K562 (cell line): ENCODE measurements around the gene MTPN. TPM values are rescaled to one million over a fixed set of nuclear protein-coding genes. Genes with fewer than 3 reads are reported as not detected.

Experiments used
- ATAC-seq: fragments of 200-7000 bp; cut with Tn5 transposase; 3 replicates; pipeline ENCODE4 v1.9.1; 2020; ENCODE audit warnings: moderate library complexity
- BruUV-seq: library from RNA; stranded (reverse); fragments of 400-500 nt; replicated peaks from 2 replicates; lab custom pipeline; 2021; lab: Mats Ljungman, UMichigan
- CTCF ChIA-PET: fragments of 300-600 bp; formaldehyde crosslinking; extraction: SDS; loops from one replicate; lab custom pipeline; 2021; ENCODE audit warnings: low intra/inter-chr PET ratio; lab: Yijun Ruan, JAX
- POLR2A ChIA-PET: fragments of 300-600, 350-650 bp; sonication (Branson Sonifier 250); formaldehyde crosslinking; extraction: SDS; loops from one replicate; lab custom pipeline; 2021; ENCODE audit warnings: antibody characterized with exemption, inconsistent platforms; lab: Yijun Ruan, JAX
- DNase-seq, 4 experiments: peaks; one replicate each; pipeline versions ENCODE4 v3.0.0 to v3.0.0-alpha.2; 2011 to 2018; ENCODE audit warnings: low spot score in 3 of 4, mixed read lengths in 3 of 4; ENCODE audit errors: extremely low read depth in 1 of 4
- FAIRE-seq: peaks from 2 replicates; lab custom pipeline; 2011; peaks lifted over from hg19 to GRCh38; lab: Jason Lieb, UNC
- H2AFZ ChIP-seq: 2 replicates; pipeline ENCODE4 v1.6.0; 2011; ENCODE audit warnings: low read depth, low read length, control low read depth, inconsistent platforms
- H3K27ac ChIP-seq: fragments of 200-600 bp; 3 replicates; pipeline ENCODE4 v1.8.0; 2011; ENCODE audit warnings: low read depth, mild to moderate bottlenecking, control low read depth, inconsistent platforms, low read length, moderate library complexity, mixed read lengths; ENCODE audit errors: extremely low read depth
- H3K27me3 ChIP-seq, 2 experiments: fragments of 300-600 bp in 1 of 2; 2 replicates in 1 of 2; 3 replicates in 1 of 2; pipeline versions ENCODE4 v1.6.0 to v1.8.0; 2011; ENCODE audit warnings: inconsistent platforms in 2 of 2, low read length in 2 of 2, mild to moderate bottlenecking in 1 of 2, mixed read lengths in 1 of 2, moderate library complexity in 1 of 2; ENCODE audit not compliant: control insufficient read depth in 2 of 2, insufficient read depth in 2 of 2
- H3K36me3 ChIP-seq: fragments of 300-600 bp; 3 replicates; pipeline ENCODE4 v1.8.0; 2011; ENCODE audit warnings: mild to moderate bottlenecking, low read length, inconsistent platforms; ENCODE audit not compliant: control insufficient read depth, insufficient read depth
- H3K4me1 ChIP-seq, 2 experiments: fragments of 200-600 bp in 1 of 2; replicated peaks in 1 of 2; 2 replicates in 1 of 2; 3 replicates in 1 of 2; pipeline versions ENCODE4 v1.5.1 to v1.8.0; 2011; ENCODE audit warnings: inconsistent platforms in 2 of 2, low read length in 2 of 2, mild to moderate bottlenecking in 1 of 2, mixed read lengths in 1 of 2, moderate library complexity in 1 of 2; ENCODE audit not compliant: control insufficient read depth in 2 of 2, insufficient read depth in 2 of 2
- H3K4me2 ChIP-seq: 2 replicates; pipeline ENCODE4 v1.6.1; 2011; ENCODE audit warnings: low read length, control low read depth, inconsistent platforms, mixed read lengths; ENCODE audit not compliant: insufficient read depth
- H3K4me3 ChIP-seq: fragments of 200-600 bp; sonication (generic), shearing (Covaris generic); 2 replicates; pipeline ENCODE4 v1.5.1; 2016; ENCODE audit warnings: control low read depth, inconsistent platforms
- H3K79me2 ChIP-seq: fragments of 200-600 bp; 3 replicates; pipeline ENCODE4 v1.8.0; 2011; ENCODE audit warnings: low read length, inconsistent platforms; ENCODE audit not compliant: control insufficient read depth, insufficient read depth
- H3K9ac ChIP-seq, 2 experiments: 2 replicates each; pipeline versions ENCODE4 v1.6.0 to v1.6.1; 2011; ENCODE audit warnings: low read depth in 2 of 2, low read length in 2 of 2, control low read depth in 1 of 2, inconsistent platforms in 1 of 2, mild to moderate bottlenecking in 1 of 2, mixed read lengths in 1 of 2; ENCODE audit not compliant: insufficient read depth in 1 of 2
- H3K9me1 ChIP-seq: one replicate; pipeline ENCODE4 v1.6.0; 2011; ENCODE audit warnings: inconsistent platforms, mild to moderate bottlenecking, low read length, moderate library complexity; ENCODE audit not compliant: control insufficient read depth, insufficient read depth
- H3K9me3 ChIP-seq: replicated peaks from 2 replicates; pipeline ENCODE4 v1.5.1; 2011; ENCODE audit warnings: low read depth, low read length, inconsistent platforms; ENCODE audit not compliant: control insufficient read depth, insufficient read depth
- H4K20me1 ChIP-seq: replicated peaks from 2 replicates; pipeline ENCODE4 v1.6.1; 2011; ENCODE audit warnings: low read length, inconsistent platforms, mixed read lengths; ENCODE audit not compliant: control insufficient read depth, insufficient read depth
- FOXJ2 ChIP-seq: fragments of 200-800 bp; sonication (Bioruptor generic); IDR thresholded peaks from 2 replicates; pipeline ENCODE4 v1.6.1; 2016; ENCODE audit warnings: missing genetic modification characterization, missing compliant biosample characterization
- HINFP ChIP-seq: fragments of 450-650 bp; conservative IDR thresholded peaks from 2 replicates; pipeline ENCODE4 v1.6.1; 2016; ENCODE audit warnings: missing genetic modification characterization, low read depth, mild to moderate bottlenecking, control low read depth, missing compliant biosample characterization
- PML ChIP-seq: IDR thresholded peaks from 2 replicates; pipeline ENCODE4 v1.6.1; 2012; ENCODE audit warnings: low read length, inconsistent platforms
- SMAD3 ChIP-seq: fragments of 450-650 bp; formaldehyde crosslinking; conservative IDR thresholded peaks from 2 replicates; pipeline ENCODE4 v1.4.0; 2020; ENCODE audit warnings: mild to moderate bottlenecking
- TRIM28 ChIP-seq: fragments of 450-650 bp; IDR thresholded peaks from 2 replicates; pipeline ENCODE4 v1.6.1; 2017
- ZNF41 ChIP-seq: fragments of 250-450 bp; sonication (Bioruptor Pico); conservative IDR thresholded peaks from 2 replicates; pipeline ENCODE4 v1.4.0; 2020; ENCODE audit warnings: mild to moderate bottlenecking
- ZNF444 ChIP-seq: fragments of 250-450 bp; sonication (Bioruptor Pico); IDR thresholded peaks from 2 replicates; pipeline ENCODE4 v1.4.0; 2020; ENCODE audit warnings: mild to moderate bottlenecking, moderate library complexity
- ZNF589 ChIP-seq: fragments of 200-800 bp; sonication (Bioruptor generic); IDR thresholded peaks from 2 replicates; pipeline ENCODE4 v1.6.1; 2016; ENCODE audit warnings: low read depth, missing genetic modification characterization, missing compliant biosample characterization
- in situ Hi-C: fragments of 300-500 bp; cut with MboI; formaldehyde crosslinking; loops from 4 replicates; pipeline ENCODE4 v1.15.0; 2018; ENCODE audit warnings: inconsistent platforms, mixed read lengths
- intact Hi-C: fragments of 100-400 bp; cut with micrococcal nuclease; formaldehyde crosslinking; loops from 2 replicates; pipeline ENCODE4 v1.14.2; 2022
- polyA plus RNA-seq, 8 experiments: library from polyadenylated mRNA; depleted of rRNA in 4 of 8; stranded (reverse) in 5 of 8; unstranded in 3 of 8; fragments of >200 nt; fragmentation: Nextera tagmentation in 2 of 8; fragmentation: Illumina TruSeq in 1 of 8; extraction: Ambion mirVana in 2 of 8; extraction: Trizol in 1 of 8; gene quantifications; 2 replicates each; pipeline versions ENCODE4 v1.2.1 to v1.2.3, GENCODE V29; 2011 to 2014; ENCODE audit warnings: inconsistent platforms in 1 of 8, missing spikeins in 1 of 8
- total RNA-seq, 7 experiments: library from RNA; depleted of rRNA in 6 of 7; stranded (reverse); fragments of >200 nt in 6 of 7; fragmentation: Illumina TruSeq in 2 of 7; extraction: Trizol in 2 of 7; gene quantifications; 2 replicates each; pipeline versions ENCODE4 v1.2.1 to v1.2.3, GENCODE V29; 2011 to 2021; ENCODE audit warnings: low replicate concordance in 1 of 7
- TF ChIP-seq, protein P1 (sequence below): fragments of 250-450 bp; sonication (Bioruptor Pico); IDR thresholded peaks from 2 replicates; pipeline ENCODE4 v1.6.1; 2021; ENCODE audit warnings: mild to moderate bottlenecking
- TF ChIP-seq, protein P2 (sequence below): fragments of 250-450 bp; sonication (Bioruptor Pico); IDR thresholded peaks from 2 replicates; pipeline ENCODE4 v1.9.0; 2021; ENCODE audit warnings: mild to moderate bottlenecking, inconsistent platforms
- TF ChIP-seq, protein P3 (sequence below), 2 experiments: fragments of 450-650 bp; IDR thresholded peaks; 2 replicates each; pipeline ENCODE4 v1.6.1; 2018; ENCODE audit warnings: mild to moderate bottlenecking in 2 of 2, low read depth in 1 of 2; ENCODE audit not compliant: partially characterized antibody in 2 of 2

The MTPN gene
- total and polyA plus RNA-seq, 9 of the 15 experiments (the other 6 are each of a cell fraction or from before 2014, with no cell fraction given) = 68.5 to 261 (median 156) TPM

GRCh38 chr7:135938086-135938485, 39.1 kb downstream of the MTPN start:
- Histone ChIP-seq H3K9me1 (no peaks in the 10 kb centered on the region), H3K79me2 (peaks cover 93% of the 10 kb centered on the region), H3K36me3 (peaks cover 35% of the 10 kb centered on the region), H3K27me3 (no peaks in the 10 kb centered on the region), H3K4me2 (peak overlapping the region; percentile 67; the same call in 1 of the 2 replicates), H3K9ac (peak overlapping the region in 1 of 2 experiments; percentile 51; a peak in 2 of 4 replicates), H3K4me3 (no peak overlapping the region), H3K4me1 (peaks cover 45 to 91% of the 10 kb centered on the region in 2 experiments), H3K27ac (peak overlapping the region; percentile 79), H3K9me3 (no peaks in the 10 kb centered on the region), H2AFZ (no peak overlapping the region), H4K20me1 (no peaks in the 10 kb centered on the region)
- ChIA-PET CTCF (no interaction called here), POLR2A (interaction anchor here (0.8 to 5.9 kb wide), 5 partner anchors 6 to 683 kb away, joined by 3 to 45 read pairs (median 3); no protein-coding TSS in a partner anchor)
- FAIRE-seq (no peak), ATAC-seq (no peak), DNase-seq (peak in 2 of 4 experiments; percentile 32 to 38)
- no TSS peak for BruUV-seq
- intact Hi-C loops = no loop called here
- in situ Hi-C loops = no loop called here
- TF ChIP-seq TRIM28 (0 out of 2 replicates have a peak, but pooled peaks have one; percentile 12), PML (peak; percentile 18; the same call in 1 of the 2 replicates), ZNF589 (CRISPR knock-in tag) (no peak), ZNF444 (CRISPR knock-in tag) (no peak), FOXJ2 (tag) (no peak), ZNF41 (CRISPR knock-in tag) (no peak), HINFP (tag) (no peak), SMAD3 (CRISPR knock-in tag) (no peak)
- TF ChIP-seq, protein P1, sequence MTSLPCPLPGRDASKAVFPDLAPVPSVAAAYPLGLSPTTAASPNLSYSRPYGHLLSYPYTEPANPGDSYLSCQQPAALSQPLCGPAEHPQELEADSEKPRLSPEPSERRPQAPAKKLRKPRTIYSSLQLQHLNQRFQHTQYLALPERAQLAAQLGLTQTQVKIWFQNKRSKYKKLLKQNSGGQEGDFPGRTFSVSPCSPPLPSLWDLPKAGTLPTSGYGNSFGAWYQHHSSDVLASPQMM (CRISPR knock-in tag) = no peak
- TF ChIP-seq, protein P2, sequence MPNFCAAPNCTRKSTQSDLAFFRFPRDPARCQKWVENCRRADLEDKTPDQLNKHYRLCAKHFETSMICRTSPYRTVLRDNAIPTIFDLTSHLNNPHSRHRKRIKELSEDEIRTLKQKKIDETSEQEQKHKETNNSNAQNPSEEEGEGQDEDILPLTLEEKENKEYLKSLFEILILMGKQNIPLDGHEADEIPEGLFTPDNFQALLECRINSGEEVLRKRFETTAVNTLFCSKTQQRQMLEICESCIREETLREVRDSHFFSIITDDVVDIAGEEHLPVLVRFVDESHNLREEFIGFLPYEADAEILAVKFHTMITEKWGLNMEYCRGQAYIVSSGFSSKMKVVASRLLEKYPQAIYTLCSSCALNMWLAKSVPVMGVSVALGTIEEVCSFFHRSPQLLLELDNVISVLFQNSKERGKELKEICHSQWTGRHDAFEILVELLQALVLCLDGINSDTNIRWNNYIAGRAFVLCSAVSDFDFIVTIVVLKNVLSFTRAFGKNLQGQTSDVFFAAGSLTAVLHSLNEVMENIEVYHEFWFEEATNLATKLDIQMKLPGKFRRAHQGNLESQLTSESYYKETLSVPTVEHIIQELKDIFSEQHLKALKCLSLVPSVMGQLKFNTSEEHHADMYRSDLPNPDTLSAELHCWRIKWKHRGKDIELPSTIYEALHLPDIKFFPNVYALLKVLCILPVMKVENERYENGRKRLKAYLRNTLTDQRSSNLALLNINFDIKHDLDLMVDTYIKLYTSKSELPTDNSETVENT (CRISPR knock-in tag) = no peak
- TF ChIP-seq, protein P3, sequence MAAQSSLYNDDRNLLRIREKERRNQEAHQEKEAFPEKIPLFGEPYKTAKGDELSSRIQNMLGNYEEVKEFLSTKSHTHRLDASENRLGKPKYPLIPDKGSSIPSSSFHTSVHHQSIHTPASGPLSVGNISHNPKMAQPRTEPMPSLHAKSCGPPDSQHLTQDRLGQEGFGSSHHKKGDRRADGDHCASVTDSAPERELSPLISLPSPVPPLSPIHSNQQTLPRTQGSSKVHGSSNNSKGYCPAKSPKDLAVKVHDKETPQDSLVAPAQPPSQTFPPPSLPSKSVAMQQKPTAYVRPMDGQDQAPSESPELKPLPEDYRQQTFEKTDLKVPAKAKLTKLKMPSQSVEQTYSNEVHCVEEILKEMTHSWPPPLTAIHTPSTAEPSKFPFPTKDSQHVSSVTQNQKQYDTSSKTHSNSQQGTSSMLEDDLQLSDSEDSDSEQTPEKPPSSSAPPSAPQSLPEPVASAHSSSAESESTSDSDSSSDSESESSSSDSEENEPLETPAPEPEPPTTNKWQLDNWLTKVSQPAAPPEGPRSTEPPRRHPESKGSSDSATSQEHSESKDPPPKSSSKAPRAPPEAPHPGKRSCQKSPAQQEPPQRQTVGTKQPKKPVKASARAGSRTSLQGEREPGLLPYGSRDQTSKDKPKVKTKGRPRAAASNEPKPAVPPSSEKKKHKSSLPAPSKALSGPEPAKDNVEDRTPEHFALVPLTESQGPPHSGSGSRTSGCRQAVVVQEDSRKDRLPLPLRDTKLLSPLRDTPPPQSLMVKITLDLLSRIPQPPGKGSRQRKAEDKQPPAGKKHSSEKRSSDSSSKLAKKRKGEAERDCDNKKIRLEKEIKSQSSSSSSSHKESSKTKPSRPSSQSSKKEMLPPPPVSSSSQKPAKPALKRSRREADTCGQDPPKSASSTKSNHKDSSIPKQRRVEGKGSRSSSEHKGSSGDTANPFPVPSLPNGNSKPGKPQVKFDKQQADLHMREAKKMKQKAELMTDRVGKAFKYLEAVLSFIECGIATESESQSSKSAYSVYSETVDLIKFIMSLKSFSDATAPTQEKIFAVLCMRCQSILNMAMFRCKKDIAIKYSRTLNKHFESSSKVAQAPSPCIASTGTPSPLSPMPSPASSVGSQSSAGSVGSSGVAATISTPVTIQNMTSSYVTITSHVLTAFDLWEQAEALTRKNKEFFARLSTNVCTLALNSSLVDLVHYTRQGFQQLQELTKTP (IDR thresholded peaks at IDR 0.05; ENCODE audit: low read depth in 1 of 2, partially characterized antibody in 2 of 2) = no peak
